K562 (cell line): ENCODE results near the gene IL4I1. TPM values are rescaled to one million over a fixed set of nuclear protein-coding genes. Genes with fewer than 3 reads are reported as not detected.

Source experiments
- ETV1 ChIP-seq: fragments of 450-650 bp; conservative IDR thresholded peaks from 2 replicates; pipeline ENCODE4 v1.6.1; 2016; ENCODE audit warnings: missing genetic modification characterization, control low read depth, low read depth, missing compliant biosample characterization
- HDAC3 ChIP-seq: fragments of 450-650 bp; IDR thresholded peaks from 2 replicates; pipeline ENCODE4 v1.6.1; 2018; ENCODE audit warnings: borderline replicate concordance, mild to moderate bottlenecking, moderate library complexity; ENCODE audit not compliant: partially characterized antibody
- KAT8 ChIP-seq: fragments of 450-650 bp; IDR thresholded peaks from 2 replicates; pipeline ENCODE4 v1.6.1; 2016; ENCODE audit warnings: low read depth, mild to moderate bottlenecking
- KDM4B ChIP-seq, 2 experiments: fragments of 450-650 bp in 1 of 2; sonication (generic) in 1 of 2; IDR thresholded peaks; 2 replicates each; pipeline ENCODE4 v1.6.1; 2016 to 2017; ENCODE audit warnings: borderline replicate concordance in 2 of 2, antibody characterized with exemption in 1 of 2, low read depth in 1 of 2, mild to moderate bottlenecking in 1 of 2
- MCM5 ChIP-seq: fragments of 450-650 bp; IDR thresholded peaks from 2 replicates; pipeline ENCODE4 v1.6.1; 2016; ENCODE audit warnings: low read depth
- NCOA6 ChIP-seq: fragments of 450-650 bp; IDR thresholded peaks from 2 replicates; pipeline ENCODE4 v1.6.1; 2017; ENCODE audit warnings: mild to moderate bottlenecking
- POU5F1 ChIP-seq: fragments of 150-350 bp; IDR thresholded peaks from 2 replicates; pipeline ENCODE4 v1.6.1; 2014; ENCODE audit warnings: borderline replicate concordance, low read length, low read depth, mild to moderate bottlenecking; ENCODE audit not compliant: partially characterized antibody
- RBFOX2 ChIP-seq: fragments of 200-400 bp; formaldehyde crosslinking; IDR thresholded peaks from 2 replicates; pipeline ENCODE4 v1.6.1; 2017; ENCODE audit warnings: low read depth, mild to moderate bottlenecking, low read length, moderate library complexity
- ZBTB7A ChIP-seq: IDR thresholded peaks from 2 replicates; pipeline ENCODE4 v1.6.1; 2011; ENCODE audit warnings: low read depth, mild to moderate bottlenecking, low read length, moderate library complexity, borderline replicate concordance; ENCODE audit not compliant: control insufficient read depth
- ZBTB8A ChIP-seq: fragments of 450-650 bp; IDR thresholded peaks from 2 replicates; pipeline ENCODE4 v1.6.1; 2018; ENCODE audit warnings: mild to moderate bottlenecking, moderate library complexity; ENCODE audit not compliant: partially characterized antibody
- ZNF12 ChIP-seq: sonication (generic); formaldehyde crosslinking; IDR thresholded peaks from 2 replicates; pipeline ENCODE4 v1.4.0; 2020; ENCODE audit warnings: mild to moderate bottlenecking, missing genetic modification reagents
- ZNF766 ChIP-seq: fragments of 200-800 bp; sonication (Bioruptor generic); conservative IDR thresholded peaks from 2 replicates; pipeline ENCODE4 v1.6.1; 2016; ENCODE audit warnings: missing genetic modification characterization, missing compliant biosample characterization
- polyA plus RNA-seq, 8 experiments: library from polyadenylated mRNA; depleted of rRNA in 4 of 8; stranded (reverse) in 5 of 8; unstranded in 3 of 8; fragments of >200 nt; fragmentation: Nextera tagmentation in 2 of 8; fragmentation: Illumina TruSeq in 1 of 8; extraction: Ambion mirVana in 2 of 8; extraction: Trizol in 1 of 8; gene quantifications; 2 replicates each; pipeline versions ENCODE4 v1.2.1 to v1.2.3, GENCODE V29; 2011 to 2014; ENCODE audit warnings: inconsistent platforms in 1 of 8, missing spikeins in 1 of 8
- total RNA-seq, 7 experiments: library from RNA; depleted of rRNA in 6 of 7; stranded (reverse); fragments of >200 nt in 6 of 7; fragmentation: Illumina TruSeq in 2 of 7; extraction: Trizol in 2 of 7; gene quantifications; 2 replicates each; pipeline versions ENCODE4 v1.2.1 to v1.2.3, GENCODE V29; 2011 to 2021; ENCODE audit warnings: low replicate concordance in 1 of 7
- TF ChIP-seq, protein P1 (sequence below): sonication (generic); formaldehyde crosslinking; IDR thresholded peaks from 2 replicates; pipeline ENCODE4 v1.8.0; 2022; ENCODE audit warnings: mild to moderate bottlenecking, missing genetic modification reagents, borderline replicate concordance
- TF ChIP-seq, protein P2 (sequence below): sonication (generic); formaldehyde crosslinking; IDR thresholded peaks from 2 replicates; pipeline ENCODE4 v1.8.0; 2022; ENCODE audit warnings: mild to moderate bottlenecking, missing genetic modification reagents
- TF ChIP-seq, protein P3 (sequence below): fragments of 450-650 bp; formaldehyde crosslinking; IDR thresholded peaks from 2 replicates; pipeline ENCODE4 v1.4.0; 2020; ENCODE audit warnings: mild to moderate bottlenecking
- TF ChIP-seq, protein P4 (sequence below): sonication (generic); formaldehyde crosslinking; IDR thresholded peaks from 2 replicates; pipeline ENCODE4 v1.9.0; 2022; ENCODE audit warnings: mild to moderate bottlenecking, missing genetic modification reagents
- TF ChIP-seq, protein P5 (sequence below): IDR thresholded peaks from 2 replicates; pipeline ENCODE4 v1.6.1; 2011; ENCODE audit not compliant: insufficient read length; ENCODE audit errors: extremely low read depth
- TF ChIP-seq, protein P6 (sequence below): sonication (generic); formaldehyde crosslinking; IDR thresholded peaks from 2 replicates; pipeline ENCODE4 v1.4.0; 2020; ENCODE audit warnings: mild to moderate bottlenecking, missing genetic modification reagents

The IL4I1 gene
- total and polyA plus RNA-seq, 9 of the 15 experiments (the other 6 are each of a cell fraction or from before 2014, with no cell fraction given): 0.06 to 0.95 (median 0.43) TPM; not detected in 2

DNA sequence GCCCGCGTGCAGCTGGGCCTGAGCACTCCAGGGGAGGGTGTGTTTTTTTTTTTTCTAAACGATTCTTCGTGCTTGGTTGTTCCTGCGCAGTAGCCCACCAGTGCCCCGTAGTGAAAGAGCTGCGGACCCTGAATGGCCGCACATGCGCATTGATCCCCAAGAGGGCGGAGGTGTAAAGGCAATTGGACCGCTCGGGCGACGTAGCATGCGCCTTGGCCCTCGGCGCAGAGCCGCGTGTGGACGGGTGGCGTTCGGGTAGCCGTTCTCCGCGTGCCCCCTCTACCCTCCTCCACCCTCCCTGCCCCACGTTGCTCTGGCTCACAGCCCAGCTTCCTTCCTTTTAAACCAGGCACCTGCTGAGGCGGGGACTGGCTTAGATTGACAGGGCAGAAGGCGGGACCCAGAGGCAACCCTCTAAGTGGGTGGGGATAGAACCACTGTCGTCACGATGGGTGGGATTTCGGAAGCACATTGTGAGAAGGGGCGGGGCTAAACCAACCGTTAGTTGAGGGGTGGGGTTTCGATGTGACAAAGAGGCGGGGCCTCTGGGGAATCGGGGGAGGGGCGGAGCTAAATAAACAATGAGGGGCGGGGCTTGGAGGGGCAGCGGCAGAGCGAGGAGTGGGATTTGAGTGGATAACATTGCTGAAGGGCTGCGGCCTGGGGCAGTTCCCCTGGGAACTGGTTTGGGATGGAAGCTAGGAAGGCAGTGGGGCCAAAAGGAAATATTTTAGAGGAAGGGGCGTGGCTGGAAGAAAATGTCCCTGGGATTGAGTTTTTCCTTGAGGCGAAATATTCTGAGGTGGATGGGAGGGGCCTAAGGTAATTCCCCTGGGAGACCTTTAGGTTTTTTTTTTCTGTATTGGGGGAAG is 33.2 kb upstream of the IL4I1 start (continued):
- TF ChIP-seq, protein P1, sequence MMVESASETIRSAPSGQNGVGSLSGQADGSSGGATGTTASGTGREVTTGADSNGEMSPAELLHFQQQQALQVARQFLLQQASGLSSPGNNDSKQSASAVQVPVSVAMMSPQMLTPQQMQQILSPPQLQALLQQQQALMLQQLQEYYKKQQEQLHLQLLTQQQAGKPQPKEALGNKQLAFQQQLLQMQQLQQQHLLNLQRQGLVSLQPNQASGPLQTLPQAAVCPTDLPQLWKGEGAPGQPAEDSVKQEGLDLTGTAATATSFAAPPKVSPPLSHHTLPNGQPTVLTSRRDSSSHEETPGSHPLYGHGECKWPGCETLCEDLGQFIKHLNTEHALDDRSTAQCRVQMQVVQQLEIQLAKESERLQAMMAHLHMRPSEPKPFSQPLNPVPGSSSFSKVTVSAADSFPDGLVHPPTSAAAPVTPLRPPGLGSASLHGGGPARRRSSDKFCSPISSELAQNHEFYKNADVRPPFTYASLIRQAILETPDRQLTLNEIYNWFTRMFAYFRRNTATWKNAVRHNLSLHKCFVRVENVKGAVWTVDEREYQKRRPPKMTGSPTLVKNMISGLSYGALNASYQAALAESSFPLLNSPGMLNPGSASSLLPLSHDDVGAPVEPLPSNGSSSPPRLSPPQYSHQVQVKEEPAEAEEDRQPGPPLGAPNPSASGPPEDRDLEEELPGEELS (CRISPR knock-in tag): no peak; the same call in 1 of the 2 replicates
- TF ChIP-seq KAT8 (no peak), POU5F1 (no peak), RBFOX2 (peak; percentile 13), NCOA6 (no peak), KDM4B (IDR thresholded peaks at IDR 0.05; ENCODE audit: borderline replicate concordance in 2 of 2, low read depth in 1 of 2) (no peak; a peak in 1 of 4 replicates), HDAC3 (no peak), ZBTB8A (no peak), ZBTB7A (peak; percentile 62), MCM5 (no peak), ZNF12 (CRISPR knock-in tag) (peak; percentile 61; the same call in 1 of the 2 replicates), ZNF766 (no peak; the same call in 1 of the 2 replicates), ETV1 (tag) (no peak)
- TF ChIP-seq, protein P2, sequence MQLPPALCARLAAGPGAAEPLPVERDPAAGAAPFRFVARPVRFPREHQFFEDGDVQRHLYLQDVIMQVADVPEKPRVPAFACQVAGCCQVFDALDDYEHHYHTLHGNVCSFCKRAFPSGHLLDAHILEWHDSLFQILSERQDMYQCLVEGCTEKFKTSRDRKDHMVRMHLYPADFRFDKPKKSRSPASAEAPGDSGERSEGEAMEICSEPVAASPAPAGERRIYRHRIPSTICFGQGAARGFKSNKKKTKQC (CRISPR knock-in tag): peak; percentile 3; the same call in 1 of the 2 replicates
- TF ChIP-seq, protein P3, sequence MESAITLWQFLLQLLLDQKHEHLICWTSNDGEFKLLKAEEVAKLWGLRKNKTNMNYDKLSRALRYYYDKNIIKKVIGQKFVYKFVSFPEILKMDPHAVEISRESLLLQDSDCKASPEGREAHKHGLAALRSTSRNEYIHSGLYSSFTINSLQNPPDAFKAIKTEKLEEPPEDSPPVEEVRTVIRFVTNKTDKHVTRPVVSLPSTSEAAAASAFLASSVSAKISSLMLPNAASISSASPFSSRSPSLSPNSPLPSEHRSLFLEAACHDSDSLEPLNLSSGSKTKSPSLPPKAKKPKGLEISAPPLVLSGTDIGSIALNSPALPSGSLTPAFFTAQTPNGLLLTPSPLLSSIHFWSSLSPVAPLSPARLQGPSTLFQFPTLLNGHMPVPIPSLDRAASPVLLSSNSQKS (CRISPR knock-in tag): 0 out of 2 replicates have a peak, but pooled peaks have one; percentile 20
- TF ChIP-seq, protein P4, sequence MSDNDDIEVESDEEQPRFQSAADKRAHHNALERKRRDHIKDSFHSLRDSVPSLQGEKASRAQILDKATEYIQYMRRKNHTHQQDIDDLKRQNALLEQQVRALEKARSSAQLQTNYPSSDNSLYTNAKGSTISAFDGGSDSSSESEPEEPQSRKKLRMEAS (CRISPR knock-in tag): peak; percentile 97
- TF ChIP-seq, protein P5, sequence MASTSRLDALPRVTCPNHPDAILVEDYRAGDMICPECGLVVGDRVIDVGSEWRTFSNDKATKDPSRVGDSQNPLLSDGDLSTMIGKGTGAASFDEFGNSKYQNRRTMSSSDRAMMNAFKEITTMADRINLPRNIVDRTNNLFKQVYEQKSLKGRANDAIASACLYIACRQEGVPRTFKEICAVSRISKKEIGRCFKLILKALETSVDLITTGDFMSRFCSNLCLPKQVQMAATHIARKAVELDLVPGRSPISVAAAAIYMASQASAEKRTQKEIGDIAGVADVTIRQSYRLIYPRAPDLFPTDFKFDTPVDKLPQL: peak; percentile 58
- TF ChIP-seq, protein P6, sequence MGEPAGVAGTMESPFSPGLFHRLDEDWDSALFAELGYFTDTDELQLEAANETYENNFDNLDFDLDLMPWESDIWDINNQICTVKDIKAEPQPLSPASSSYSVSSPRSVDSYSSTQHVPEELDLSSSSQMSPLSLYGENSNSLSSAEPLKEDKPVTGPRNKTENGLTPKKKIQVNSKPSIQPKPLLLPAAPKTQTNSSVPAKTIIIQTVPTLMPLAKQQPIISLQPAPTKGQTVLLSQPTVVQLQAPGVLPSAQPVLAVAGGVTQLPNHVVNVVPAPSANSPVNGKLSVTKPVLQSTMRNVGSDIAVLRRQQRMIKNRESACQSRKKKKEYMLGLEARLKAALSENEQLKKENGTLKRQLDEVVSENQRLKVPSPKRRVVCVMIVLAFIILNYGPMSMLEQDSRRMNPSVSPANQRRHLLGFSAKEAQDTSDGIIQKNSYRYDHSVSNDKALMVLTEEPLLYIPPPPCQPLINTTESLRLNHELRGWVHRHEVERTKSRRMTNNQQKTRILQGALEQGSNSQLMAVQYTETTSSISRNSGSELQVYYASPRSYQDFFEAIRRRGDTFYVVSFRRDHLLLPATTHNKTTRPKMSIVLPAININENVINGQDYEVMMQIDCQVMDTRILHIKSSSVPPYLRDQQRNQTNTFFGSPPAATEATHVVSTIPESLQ (CRISPR knock-in tag): no peak
